Measurements from ENCODE around the gene WNT5A.

WNT5A gene

DNA sequence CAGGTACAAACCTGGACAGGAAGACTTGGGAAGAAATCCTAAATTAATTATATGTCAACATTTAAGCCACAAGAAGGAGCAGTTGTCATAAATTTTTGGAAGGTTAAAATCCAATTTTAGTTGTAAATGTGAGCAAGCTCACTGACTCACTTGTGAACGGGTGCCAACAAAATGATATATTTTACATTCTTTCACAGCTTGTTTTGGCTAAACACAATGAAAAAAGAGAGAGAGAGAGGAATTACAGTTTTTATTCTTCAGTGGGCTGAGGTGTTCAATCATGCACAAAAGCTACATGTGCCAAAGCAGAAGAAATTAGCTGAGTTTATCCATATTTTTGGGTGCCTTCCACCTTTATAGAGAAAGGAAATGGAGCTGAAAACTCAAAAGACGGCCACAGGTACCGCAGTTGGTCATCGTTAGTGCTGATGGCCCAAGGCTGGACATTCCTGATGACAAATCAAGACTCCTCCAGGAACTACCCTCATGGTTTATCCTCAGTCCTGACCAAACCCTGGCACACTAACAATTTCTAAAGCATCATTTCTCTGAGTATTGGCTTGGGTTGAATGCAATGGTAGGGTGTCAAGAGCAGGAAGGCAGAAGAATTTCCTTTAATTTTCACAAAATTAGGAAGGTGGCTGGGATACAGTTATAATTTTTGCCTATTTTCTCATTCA lies 37.6 kb upstream of the WNT5A start:
- DNase-seq (ENCODE audit: low read depth): no peak
- TF ChIP-seq, protein P1, sequence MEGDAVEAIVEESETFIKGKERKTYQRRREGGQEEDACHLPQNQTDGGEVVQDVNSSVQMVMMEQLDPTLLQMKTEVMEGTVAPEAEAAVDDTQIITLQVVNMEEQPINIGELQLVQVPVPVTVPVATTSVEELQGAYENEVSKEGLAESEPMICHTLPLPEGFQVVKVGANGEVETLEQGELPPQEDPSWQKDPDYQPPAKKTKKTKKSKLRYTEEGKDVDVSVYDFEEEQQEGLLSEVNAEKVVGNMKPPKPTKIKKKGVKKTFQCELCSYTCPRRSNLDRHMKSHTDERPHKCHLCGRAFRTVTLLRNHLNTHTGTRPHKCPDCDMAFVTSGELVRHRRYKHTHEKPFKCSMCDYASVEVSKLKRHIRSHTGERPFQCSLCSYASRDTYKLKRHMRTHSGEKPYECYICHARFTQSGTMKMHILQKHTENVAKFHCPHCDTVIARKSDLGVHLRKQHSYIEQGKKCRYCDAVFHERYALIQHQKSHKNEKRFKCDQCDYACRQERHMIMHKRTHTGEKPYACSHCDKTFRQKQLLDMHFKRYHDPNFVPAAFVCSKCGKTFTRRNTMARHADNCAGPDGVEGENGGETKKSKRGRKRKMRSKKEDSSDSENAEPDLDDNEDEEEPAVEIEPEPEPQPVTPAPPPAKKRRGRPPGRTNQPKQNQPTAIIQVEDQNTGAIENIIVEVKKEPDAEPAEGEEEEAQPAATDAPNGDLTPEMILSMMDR (IDR thresholded peaks at IDR 0.05; ENCODE audit: control insufficient read depth, extremely low read depth, insufficient read depth): no peak
- no peak overlapping the region for H3K4me3 ChIP-seq (ENCODE audit: low read depth, low read length)

DNA sequence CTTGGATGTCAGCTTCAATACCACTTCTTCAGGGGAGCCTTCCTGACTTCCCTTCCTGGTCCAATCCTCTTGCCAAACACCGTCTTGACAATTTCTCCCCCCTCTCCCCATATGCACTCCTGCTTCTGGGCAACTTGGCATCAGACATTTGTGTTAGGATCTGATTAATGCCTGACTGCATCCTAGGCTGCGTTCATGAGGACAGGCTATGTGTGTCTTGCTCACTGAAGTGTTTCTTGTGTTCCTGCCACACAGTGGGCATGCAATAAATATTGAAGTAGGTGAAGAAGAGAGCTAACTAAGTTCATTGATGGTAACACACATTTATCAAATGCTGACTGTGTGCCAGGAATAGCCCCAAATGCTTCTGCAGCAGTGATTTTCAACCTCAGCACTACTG lies 36.4 kb upstream of the WNT5A start:
- TF ChIP-seq, protein P1 (IDR thresholded peaks at IDR 0.05; ENCODE audit: control insufficient read depth, extremely low read depth, insufficient read depth): no peak
- no peak overlapping the region for H3K4me3 ChIP-seq (ENCODE audit: low read depth, low read length)
- no peak for DNase-seq (ENCODE audit: low read depth)

DNA sequence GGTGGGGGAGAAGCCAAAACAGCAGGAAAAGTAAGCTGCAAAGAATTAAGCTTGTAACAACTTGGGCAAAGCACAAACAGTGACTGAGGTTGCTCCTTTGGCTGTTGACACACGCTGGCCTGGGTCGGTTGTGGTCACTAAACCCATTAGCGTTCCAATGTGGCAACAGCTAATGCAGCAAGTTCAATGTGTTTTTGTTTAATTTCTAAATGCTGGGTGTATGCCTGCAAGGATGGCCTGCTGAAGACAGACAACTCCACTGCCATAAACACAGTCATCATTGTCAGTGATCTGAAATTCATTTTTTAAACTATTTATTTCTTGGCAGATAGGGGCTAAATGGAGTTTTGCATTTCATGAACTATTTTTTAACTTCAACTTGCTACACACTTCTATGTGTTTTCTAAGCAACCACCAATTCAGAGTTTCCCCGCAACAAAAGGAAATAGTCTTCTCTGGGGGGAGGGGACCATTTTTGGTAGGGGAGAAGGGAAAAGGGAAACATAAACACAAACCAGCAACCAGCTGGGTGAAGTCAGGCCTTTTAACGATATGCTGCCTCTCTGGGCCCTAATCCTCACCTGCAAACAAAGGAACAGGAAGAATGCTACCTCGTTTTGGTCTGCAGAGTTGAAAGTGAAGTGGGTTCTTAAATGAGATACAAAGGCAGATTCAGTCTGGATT lies 34.8 kb upstream of the WNT5A start:
- TF ChIP-seq, protein P1 (IDR thresholded peaks at IDR 0.05; ENCODE audit: control insufficient read depth, extremely low read depth, insufficient read depth): no peak
- DNase-seq (ENCODE audit: low read depth): no peak
- H3K4me3 ChIP-seq (ENCODE audit: low read depth, low read length): no peak overlapping the region

DNA sequence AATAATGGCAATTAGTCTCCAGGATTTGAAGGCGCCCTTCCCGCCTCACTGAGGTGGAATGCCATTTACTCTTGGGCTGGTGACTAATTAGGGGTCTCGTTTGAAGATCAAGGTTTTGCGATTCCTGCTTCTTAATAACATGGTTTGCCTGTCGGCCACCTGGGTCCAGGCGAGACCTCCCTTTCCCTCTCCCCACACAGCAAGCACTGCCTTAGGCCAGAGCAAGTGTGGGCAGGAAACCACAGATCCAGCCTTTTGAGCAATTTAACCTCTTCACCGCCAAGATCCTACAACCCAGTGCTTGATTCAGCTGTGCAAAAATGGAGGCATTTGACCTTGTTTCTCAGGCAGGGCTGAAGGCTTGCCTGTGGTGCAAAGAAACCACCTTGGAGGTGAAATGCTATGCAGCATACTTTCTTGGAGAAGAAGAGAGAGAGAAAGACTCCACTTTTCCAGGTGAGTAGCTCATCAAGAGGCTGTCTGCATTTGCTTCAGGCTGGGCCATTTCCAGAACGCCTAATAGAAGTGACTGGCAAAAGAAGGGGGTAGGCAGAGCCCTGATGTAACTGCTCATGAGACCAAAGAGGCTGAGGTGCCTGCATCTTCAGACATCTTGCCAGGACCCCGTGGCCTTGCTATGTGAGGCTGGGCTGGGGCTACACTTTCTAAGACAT lies 34.1 kb upstream of the WNT5A start:
- H3K4me3 ChIP-seq (ENCODE audit: low read depth, low read length): no peak overlapping the region
- DNase-seq (ENCODE audit: low read depth): no peak
- TF ChIP-seq, protein P1 (IDR thresholded peaks at IDR 0.05; ENCODE audit: control insufficient read depth, extremely low read depth, insufficient read depth): no peak

DNA sequence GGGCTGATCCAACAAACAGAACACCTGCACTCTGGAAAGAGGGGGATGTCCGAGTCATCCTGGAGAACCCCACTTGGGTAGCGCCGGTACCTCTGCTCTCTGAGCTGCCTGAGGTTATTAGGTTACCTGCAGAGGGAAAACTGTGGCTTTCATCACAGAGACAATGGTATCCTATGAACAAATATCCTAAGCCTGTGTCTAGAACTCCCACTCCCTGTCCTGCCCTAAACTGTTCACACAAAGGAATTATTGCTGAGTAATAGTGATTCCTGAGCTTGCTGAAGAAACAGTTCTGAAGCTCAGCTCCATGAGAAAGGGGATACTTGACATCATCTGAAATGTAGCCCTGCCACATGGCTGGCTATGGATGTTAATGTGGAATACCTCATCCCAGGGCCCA lies 31.9 kb upstream of the WNT5A start:
- TF ChIP-seq, protein P1 (IDR thresholded peaks at IDR 0.05; ENCODE audit: control insufficient read depth, extremely low read depth, insufficient read depth): no peak
- no peak for DNase-seq (ENCODE audit: low read depth)
- no peak overlapping the region for H3K4me3 ChIP-seq (ENCODE audit: low read depth, low read length)

DNA sequence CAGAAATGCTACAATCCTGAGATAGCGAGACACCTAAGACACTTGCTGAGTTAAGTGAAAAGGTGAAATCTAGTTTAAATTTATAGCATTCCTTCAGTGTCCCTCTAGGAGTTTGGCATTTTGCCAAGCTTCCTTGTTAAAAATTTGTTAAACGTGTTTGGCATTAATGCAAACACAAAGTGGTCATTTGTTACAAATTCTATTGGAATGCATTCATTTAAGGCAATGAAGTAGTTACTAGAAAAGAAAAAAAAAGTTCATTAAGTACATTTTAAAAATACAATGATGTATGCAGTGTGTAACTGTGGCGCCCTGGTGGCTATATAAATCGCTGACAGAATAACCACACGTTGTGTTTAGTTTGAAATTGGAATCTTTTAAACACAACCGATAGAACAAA lies 31.3 kb upstream of the WNT5A start:
- DNase-seq (ENCODE audit: low read depth): peak; percentile 30
- TF ChIP-seq, protein P1 (IDR thresholded peaks at IDR 0.05; ENCODE audit: control insufficient read depth, extremely low read depth, insufficient read depth): no peak

More for the DNA sequence above, 31.3 kb upstream of the WNT5A start:
- no peak overlapping the region for H3K4me3 ChIP-seq (ENCODE audit: low read depth, low read length)
